Inflammatory macrophage (primary cell): ENCODE data around the gene SELENOF.
"Not testable (repeated sequence)": the region's sequence is repeated elsewhere in the genome, so short reads cannot be mapped to it uniquely, and the experiment has no call there.

Experiments
- DNase-seq, 2 donors: peaks; one replicate each; pipeline ENCODE4 v3.0.0-alpha.2; 2020 to 2022

SELENOF gene

GRCh38 chr1:86915737-86916235 is 1.9 kb upstream of the SELENOF start:
- DNase-seq = no peak

- peak; percentile 55 to 63 for DNase-seq
Measured at GRCh38 chr1:86914998-86915736, 1.2 kb upstream of the SELENOF start.

- no peak for DNase-seq
Measured at GRCh38 chr1:86914601-86914997, 673 bp upstream of the SELENOF start, which contains the start of gene HS2ST1. Gene HS2ST1, plus strand, starts transcription at chr1:86914635.

- DNase-seq = peak; percentile 46 to 48
Measured at GRCh38 chr1:86913399-86913895, 479 bp downstream of the SELENOF start.

GRCh38 chr1:86912281-86912900 is 1.5 kb downstream of the SELENOF start:
- DNase-seq = no peak

GRCh38 chr1:86906419-86906818 is 7.5 kb downstream of the SELENOF start:
- no peak for DNase-seq

- DNase-seq = no peak
Measured at GRCh38 chr1:86905875-86906274, 8.1 kb downstream of the SELENOF start.

- not testable (repeated sequence) for DNase-seq
Measured at GRCh38 chr1:86899401-86899800, 14.5 kb downstream of the SELENOF start.

GRCh38 chr1:86888327-86888726 is 25.6 kb downstream of the SELENOF start:
- no peak for DNase-seq

- DNase-seq = no peak
Measured at GRCh38 chr1:86887479-86888162, 26.3 kb downstream of the SELENOF start.

- no peak for DNase-seq
Measured at GRCh38 chr1:86875722-86876121, 38.2 kb downstream of the SELENOF start.

GRCh38 chr1:86872086-86872485 is 41.8 kb downstream of the SELENOF start:
- DNase-seq = no peak

- DNase-seq = no peak
Measured at GRCh38 chr1:86871001-86871400, 42.9 kb downstream of the SELENOF start.

GRCh38 chr1:86868477-86868876 is 45.4 kb downstream of the SELENOF start:
- no peak for DNase-seq

GRCh38 chr1:86867278-86867677 is 46.6 kb downstream of the SELENOF start:
- DNase-seq = not testable (repeated sequence)

GRCh38 chr1:86866665-86867064 is 47.3 kb downstream of the SELENOF start:
- peak; percentile 48 to 50 for DNase-seq

GRCh38 chr1:86865973-86866637 is 47.8 kb downstream of the SELENOF start:
- no peak for DNase-seq

- DNase-seq = no peak
Measured at GRCh38 chr1:86862920-86863319, 51.0 kb downstream of the SELENOF start.

- DNase-seq = no peak
Measured at GRCh38 chr1:86861424-86861823, 52.5 kb downstream of the SELENOF start.

- no peak for DNase-seq
Measured at GRCh38 chr1:86860424-86860823, 53.5 kb downstream of the SELENOF start.

GRCh38 chr1:86860020-86860419 is 53.9 kb downstream of the SELENOF start:
- no peak for DNase-seq

- no peak for DNase-seq
Measured at GRCh38 chr1:86858524-86859261, 55.2 kb downstream of the SELENOF start.
